NCI-H1092 (cell line): ENCODE data around the gene ABCC8.

ENCODE experiments used
- DNase-seq: peaks from one replicate; lab custom pipeline; 2025; lab: John Stamatoyannopoulos, UW

The ABCC8 gene

DNA sequence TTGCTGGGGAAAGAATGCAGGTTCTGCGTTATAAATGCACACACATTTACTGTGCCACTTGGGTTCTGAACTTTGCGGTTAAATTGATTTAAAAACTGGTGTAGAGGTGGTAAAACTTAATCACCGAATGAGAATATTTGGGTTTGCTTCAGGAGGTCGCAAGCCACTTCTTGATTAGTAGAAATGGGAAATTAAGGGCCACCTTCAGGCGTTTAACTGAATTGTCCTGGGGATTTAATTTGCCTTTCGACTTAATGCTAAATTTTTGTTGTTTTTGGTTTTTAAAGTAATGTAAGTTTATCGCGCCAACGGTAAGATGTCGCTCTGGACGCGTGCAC lies 125.5 kb downstream of the ABCC8 start:
- no peak for DNase-seq

- no peak for DNase-seq
Measured at GRCh38 chr11:17350455-17351171, 126.0 kb downstream of the ABCC8 start.

- DNase-seq: no peak
Measured at GRCh38 chr11:17347676-17348075, 129.0 kb downstream of the ABCC8 start.

DNA sequence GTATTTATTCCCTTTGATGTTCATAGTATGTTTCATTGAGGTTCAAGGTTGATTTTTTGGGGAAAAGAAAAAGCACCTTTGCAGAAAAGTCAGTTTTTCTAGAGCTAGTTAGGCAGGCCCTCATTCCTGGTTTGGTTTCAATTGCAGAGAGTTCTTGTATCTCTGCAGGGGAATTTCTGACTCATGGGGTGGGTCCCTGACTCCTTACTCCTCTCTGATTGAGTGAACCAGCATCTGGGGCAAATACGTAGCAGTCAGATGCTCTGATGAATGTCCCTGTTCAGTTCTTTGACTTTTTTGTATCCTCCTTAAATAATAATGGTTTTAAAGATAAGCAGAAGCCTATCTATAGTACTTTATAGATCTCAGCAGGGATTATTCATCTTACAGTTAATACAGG lies 132.7 kb downstream of the ABCC8 start:
- no peak for DNase-seq

GRCh38 chr11:17343257-17343656 lies 133.4 kb downstream of the ABCC8 start:
- no peak for DNase-seq
